ENCODE measurements around the gene MCTP2.

DNA sequence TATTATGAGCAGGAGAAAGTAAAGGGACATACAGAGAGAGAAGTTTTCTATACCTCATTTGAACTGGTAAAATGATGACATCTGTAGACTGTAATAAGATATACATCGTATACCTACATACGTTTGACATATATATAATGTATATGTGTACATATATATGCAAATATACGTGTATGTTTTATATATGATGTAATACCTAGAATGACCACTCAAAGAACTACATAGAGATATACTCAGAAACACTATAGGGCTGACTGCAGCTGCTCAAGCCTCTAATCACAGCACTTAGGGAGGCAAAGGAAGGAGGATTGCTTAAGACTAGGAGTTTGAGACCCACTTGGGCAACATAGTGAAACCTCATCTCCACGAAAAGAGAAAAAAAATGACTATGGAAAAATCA lies 48.5 kb upstream of the MCTP2 start:
- TF ChIP-seq CTCF (conservative IDR thresholded peaks at IDR 0.05 in 1 of 2, IDR thresholded peaks at IDR 0.05 in 1 of 2; ENCODE audit: extremely low read depth in 1 of 2, insufficient read depth in 1 of 2, low read depth in 1 of 2, low read length in 2 of 2) (no peak), EZH2 (IDR thresholded peaks at IDR 0.05; ENCODE audit: borderline replicate concordance, low read length) (no peak)

All from mammary epithelial cell (primary cell).